ENCODE measurements around the gene ATP2C2.

Gene ATP2C2

GRCh38 chr16:84331998-84332780 is 36.1 kb upstream of the ATP2C2 start:
- TF ChIP-seq, protein P1, sequence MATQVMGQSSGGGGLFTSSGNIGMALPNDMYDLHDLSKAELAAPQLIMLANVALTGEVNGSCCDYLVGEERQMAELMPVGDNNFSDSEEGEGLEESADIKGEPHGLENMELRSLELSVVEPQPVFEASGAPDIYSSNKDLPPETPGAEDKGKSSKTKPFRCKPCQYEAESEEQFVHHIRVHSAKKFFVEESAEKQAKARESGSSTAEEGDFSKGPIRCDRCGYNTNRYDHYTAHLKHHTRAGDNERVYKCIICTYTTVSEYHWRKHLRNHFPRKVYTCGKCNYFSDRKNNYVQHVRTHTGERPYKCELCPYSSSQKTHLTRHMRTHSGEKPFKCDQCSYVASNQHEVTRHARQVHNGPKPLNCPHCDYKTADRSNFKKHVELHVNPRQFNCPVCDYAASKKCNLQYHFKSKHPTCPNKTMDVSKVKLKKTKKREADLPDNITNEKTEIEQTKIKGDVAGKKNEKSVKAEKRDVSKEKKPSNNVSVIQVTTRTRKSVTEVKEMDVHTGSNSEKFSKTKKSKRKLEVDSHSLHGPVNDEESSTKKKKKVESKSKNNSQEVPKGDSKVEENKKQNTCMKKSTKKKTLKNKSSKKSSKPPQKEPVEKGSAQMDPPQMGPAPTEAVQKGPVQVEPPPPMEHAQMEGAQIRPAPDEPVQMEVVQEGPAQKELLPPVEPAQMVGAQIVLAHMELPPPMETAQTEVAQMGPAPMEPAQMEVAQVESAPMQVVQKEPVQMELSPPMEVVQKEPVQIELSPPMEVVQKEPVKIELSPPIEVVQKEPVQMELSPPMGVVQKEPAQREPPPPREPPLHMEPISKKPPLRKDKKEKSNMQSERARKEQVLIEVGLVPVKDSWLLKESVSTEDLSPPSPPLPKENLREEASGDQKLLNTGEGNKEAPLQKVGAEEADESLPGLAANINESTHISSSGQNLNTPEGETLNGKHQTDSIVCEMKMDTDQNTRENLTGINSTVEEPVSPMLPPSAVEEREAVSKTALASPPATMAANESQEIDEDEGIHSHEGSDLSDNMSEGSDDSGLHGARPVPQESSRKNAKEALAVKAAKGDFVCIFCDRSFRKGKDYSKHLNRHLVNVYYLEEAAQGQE (IDR thresholded peaks at IDR 0.05; ENCODE audit: insufficient read depth in 1 of 2, low read depth in 2 of 2, low read length in 2 of 2), result no peak
- no peak for TF ChIP-seq FOXP2 (optimal IDR thresholded peaks at IDR 0.05; ENCODE audit: borderline replicate concordance, extremely low read depth, extremely low read length, insufficient read depth)

DNA sequence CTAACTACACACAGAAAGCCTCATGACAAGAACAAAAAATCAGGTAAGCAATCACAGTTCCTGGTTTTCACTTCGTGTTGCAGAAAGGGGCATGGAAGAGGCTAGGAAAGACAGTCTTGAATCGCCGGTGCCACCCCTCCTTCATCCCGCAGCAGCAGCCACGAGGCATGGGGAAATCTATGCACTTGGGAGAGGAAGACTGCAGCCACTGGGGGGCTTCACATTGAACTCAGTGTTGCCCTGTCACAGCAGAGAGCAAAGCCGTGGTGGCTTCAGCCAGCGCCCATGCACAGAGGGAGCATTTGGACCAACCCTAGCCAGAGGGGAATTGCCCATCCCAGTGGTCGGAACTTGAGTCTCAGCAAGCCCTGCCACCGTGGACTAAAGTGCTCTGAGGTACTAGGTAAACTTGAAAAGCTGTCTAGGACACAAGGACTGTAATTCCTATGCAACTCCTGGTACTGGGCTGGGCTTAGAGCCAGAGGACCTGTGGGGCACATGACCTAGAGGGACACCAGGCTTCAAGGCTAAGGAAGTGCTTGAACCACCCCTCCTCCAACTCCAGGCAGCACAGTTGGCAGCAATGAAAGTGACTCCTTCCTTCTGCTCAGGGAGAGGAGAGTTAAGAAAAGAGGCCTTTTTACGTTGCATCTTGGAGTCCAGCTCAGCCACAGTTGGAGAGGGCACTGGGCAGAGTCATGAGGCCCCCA is 35.2 kb upstream of the ATP2C2 start:
- TF ChIP-seq SIN3A (IDR thresholded peaks at IDR 0.05; ENCODE audit: borderline replicate concordance, insufficient read depth, low read length) (no peak), POLR2AphosphoS5 (IDR thresholded peaks at IDR 0.05; ENCODE audit: low read depth, low read length) (no peak), FOXP2 (optimal IDR thresholded peaks at IDR 0.05; ENCODE audit: borderline replicate concordance, extremely low read depth, extremely low read length, insufficient read depth) (no peak), TAF1 (IDR thresholded peaks at IDR 0.05; ENCODE audit: borderline replicate concordance, insufficient read depth, low read length) (no peak)
- TF ChIP-seq, protein P1 (IDR thresholded peaks at IDR 0.05; ENCODE audit: insufficient read depth in 1 of 2, low read depth in 2 of 2, low read length in 2 of 2), result no peak

DNA sequence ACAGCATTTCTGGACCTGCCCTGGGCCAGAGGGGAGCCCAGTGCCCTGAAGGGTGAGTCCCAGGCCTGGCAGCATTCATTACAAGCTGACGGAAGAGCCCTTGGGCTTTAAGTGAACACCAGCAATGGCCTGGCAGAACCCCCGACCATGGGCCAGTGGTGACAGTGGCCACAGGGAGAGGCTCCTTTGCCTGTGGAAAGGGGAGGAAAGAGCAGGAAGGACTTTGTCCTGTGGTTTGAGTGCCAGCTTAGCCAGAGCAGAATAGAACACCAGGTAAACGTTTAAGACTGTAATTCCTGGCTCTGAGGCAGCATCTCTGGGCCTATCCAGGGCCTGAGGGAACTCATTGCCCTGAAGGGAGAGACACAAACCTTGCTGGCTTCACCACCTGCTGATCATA is 34.3 kb upstream of the ATP2C2 start:
- TF ChIP-seq, protein P1 (IDR thresholded peaks at IDR 0.05; ENCODE audit: insufficient read depth in 1 of 2, low read depth in 2 of 2, low read length in 2 of 2), result no peak
- TF ChIP-seq POLR2AphosphoS5 (IDR thresholded peaks at IDR 0.05; ENCODE audit: low read depth, low read length) (no peak), FOXP2 (optimal IDR thresholded peaks at IDR 0.05; ENCODE audit: borderline replicate concordance, extremely low read depth, extremely low read length, insufficient read depth) (no peak), TAF1 (IDR thresholded peaks at IDR 0.05; ENCODE audit: borderline replicate concordance, insufficient read depth, low read length) (no peak), SIN3A (IDR thresholded peaks at IDR 0.05; ENCODE audit: borderline replicate concordance, insufficient read depth, low read length) (no peak)

DNA sequence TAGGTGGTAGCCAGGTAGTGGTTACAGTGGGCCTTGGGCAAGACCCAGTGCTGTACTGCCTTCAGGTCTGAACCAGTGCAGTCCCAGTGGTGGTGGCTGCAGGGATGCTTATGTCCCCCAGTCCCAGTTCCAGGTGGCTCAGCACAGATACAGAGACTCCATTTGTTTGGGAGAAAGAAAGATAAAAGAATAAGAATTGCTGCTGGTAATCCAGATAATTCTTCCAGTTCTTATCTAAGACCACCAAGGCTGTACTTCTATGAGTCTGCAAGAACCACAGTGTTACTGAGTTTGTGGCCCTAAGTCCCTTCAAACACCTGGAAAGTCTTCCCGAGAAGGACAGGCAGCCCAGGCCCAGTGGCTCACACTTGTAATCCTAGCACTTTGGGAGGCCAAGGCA is 33.9 kb upstream of the ATP2C2 start:
- TF ChIP-seq TAF1 (IDR thresholded peaks at IDR 0.05; ENCODE audit: borderline replicate concordance, insufficient read depth, low read length), result no peak
- TF ChIP-seq FOXP2 (optimal IDR thresholded peaks at IDR 0.05; ENCODE audit: borderline replicate concordance, extremely low read depth, extremely low read length, insufficient read depth), result no peak
- TF ChIP-seq SIN3A (IDR thresholded peaks at IDR 0.05; ENCODE audit: borderline replicate concordance, insufficient read depth, low read length), result no peak
- TF ChIP-seq, protein P1 (IDR thresholded peaks at IDR 0.05; ENCODE audit: insufficient read depth in 1 of 2, low read depth in 2 of 2, low read length in 2 of 2), result no peak
- no peak for TF ChIP-seq POLR2AphosphoS5 (IDR thresholded peaks at IDR 0.05; ENCODE audit: low read depth, low read length)

Measured in PFSK-1 (cell line).